Stimulated activated CD4-positive, alpha-beta T cell treated with anti-CD3 and anti-CD28 coated beads, Interleukin-15, amount 100 ng/mL, for 48 hours (primary cell): ENCODE data around the gene GPR65.

ENCODE experiments used
- DNase-seq, 2 donors: peaks; one replicate each; pipeline ENCODE4 v3.0.0-alpha.2; 2020; ENCODE audit warnings: low read depth in 2 of 2

The GPR65 gene, protein sequence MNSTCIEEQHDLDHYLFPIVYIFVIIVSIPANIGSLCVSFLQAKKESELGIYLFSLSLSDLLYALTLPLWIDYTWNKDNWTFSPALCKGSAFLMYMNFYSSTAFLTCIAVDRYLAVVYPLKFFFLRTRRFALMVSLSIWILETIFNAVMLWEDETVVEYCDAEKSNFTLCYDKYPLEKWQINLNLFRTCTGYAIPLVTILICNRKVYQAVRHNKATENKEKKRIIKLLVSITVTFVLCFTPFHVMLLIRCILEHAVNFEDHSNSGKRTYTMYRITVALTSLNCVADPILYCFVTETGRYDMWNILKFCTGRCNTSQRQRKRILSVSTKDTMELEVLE

DNA sequence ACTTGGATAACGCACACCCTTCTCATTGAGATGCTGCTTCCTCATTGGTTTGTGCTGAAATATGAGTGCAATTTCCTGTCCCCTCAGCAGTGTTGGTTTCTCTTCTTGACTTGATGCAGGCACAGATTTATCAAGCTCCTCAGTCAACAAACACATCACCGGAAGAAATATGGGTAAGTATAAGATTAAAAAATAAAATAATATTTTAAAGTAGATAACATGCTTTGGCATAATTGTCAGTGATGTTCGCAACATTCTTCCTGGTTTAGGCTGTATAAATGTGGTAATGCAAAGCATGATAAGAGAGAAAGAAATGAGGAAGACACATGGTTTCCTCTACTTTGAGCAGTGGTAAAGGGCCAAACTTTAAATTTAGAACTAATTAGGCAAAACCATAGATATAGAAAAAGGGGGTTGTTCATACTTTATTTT lies at the start of gene GPR65:
GPR65 (plus strand) TSS at position 86 of the 432 bp plus-strand sequence. CDS start 5,713 bp downstream, outside the sequence.
- DNase-seq: no peak

GRCh38 chr14:87955501-87955900 lies 49.4 kb upstream of the GPR65 start:
- no peak for DNase-seq

- DNase-seq: no peak
These were observed 44.7 kb upstream of the GPR65 start for GRCh38 chr14:87960013-87960787.

- DNase-seq: no peak
These were observed 43.7 kb upstream of the GPR65 start for GRCh38 chr14:87961246-87961645.

DNA sequence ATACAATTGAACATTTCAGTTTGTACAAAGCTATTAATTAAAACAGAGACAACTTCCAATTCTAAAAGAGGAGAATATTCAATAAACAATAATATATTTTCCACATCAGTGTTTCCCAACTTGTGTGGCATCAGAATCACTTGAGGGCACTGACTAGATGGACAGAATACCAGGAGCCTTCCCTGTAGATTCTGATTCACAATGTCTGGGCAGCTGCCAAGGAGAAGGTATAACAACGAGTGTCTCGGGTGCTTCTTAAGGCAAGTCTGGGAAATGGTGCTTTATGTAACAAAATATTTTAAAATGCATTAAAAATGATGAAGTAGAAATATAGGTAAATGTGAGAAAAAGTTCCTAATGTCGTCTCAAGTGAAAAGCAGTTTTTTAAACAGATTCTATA lies 38.1 kb upstream of the GPR65 start:
- no peak for DNase-seq

DNA sequence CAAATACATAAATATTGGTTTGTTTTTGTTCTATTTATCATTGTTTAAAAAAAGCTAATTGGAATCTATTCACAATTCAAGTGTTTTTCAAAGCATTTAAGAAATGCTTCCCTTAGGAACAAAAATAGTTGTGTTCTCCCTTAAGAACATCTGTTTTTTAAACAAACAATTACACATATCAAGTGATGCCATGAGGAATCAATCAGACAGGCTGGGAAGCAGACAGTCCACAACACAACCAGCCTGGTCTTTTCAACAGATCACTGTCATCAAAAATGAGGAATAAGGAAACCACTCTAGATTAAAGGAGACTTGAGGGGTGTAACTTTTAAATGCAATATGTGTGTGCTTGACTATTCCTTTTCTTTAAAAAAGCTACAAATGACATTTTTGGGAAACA lies 37.4 kb upstream of the GPR65 start:
- no peak for DNase-seq

- no peak for DNase-seq
These were observed 33.9 kb upstream of the GPR65 start for GRCh38 chr14:87971010-87971409.

- no peak for DNase-seq
These were observed 29.3 kb upstream of the GPR65 start for GRCh38 chr14:87975636-87976035.

- no peak for DNase-seq
These were observed 25.2 kb upstream of the GPR65 start for GRCh38 chr14:87979689-87980088.

- DNase-seq: no peak
These were observed 15.5 kb upstream of the GPR65 start for GRCh38 chr14:87989221-87989955.

GRCh38 chr14:87989956-87990299 lies 15.0 kb upstream of the GPR65 start:
- no peak for DNase-seq

- no peak for DNase-seq
These were observed 14.3 kb upstream of the GPR65 start for GRCh38 chr14:87990682-87991081.

- DNase-seq: no peak
These were observed 12.6 kb upstream of the GPR65 start for GRCh38 chr14:87992346-87992717.

DNA sequence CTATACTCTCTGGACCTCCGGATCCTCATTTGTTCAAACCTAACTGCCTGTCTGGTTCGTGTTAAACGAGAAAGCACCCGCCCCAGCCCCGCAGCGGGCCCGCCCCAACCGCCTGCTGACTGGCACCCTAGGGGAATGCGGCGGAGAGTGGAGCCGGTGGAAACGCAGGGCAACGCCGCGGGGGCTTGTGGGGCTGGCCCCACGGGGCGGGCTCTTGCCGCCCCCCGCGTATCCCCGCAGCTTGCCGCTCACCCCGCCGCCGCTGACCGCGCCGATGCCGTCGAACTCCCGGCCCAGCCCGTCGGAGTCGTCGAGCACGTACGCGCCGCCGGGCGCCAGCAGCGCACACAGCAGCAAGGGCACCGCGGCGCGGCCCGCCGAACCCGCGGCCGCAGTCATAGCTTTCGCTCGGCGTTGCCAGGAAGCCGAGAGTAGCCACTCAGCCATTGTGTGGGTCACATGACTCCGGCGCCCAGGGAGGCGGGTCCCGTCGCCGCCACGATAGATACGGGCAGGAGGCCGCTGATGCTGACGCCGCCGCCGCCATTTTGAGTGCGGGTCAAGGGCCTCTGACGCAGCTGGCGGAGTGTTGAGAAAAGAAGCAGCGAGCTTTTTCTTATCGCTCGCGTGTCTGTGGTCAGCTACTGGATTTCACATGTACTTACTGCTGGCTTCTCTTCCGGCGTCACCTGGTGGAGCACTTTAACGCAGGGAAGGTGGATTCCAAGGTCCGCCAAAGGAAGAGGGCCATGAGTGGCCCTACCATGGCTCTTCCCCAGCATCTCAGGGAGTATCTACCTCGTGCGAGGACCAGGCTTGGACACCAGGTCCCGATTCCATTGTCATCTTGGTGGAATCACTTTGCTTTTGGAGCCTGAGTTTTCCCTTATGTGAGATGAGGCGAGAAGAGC lies 12.0 kb upstream of the GPR65 start, which contains the start of gene GALC:
GALC (minus strand) TSS at position 465 of the 911 bp plus-strand sequence; CDS start at position 447, 18 bp downstream.
- DNase-seq: peak; percentile 92 to 93

DNA sequence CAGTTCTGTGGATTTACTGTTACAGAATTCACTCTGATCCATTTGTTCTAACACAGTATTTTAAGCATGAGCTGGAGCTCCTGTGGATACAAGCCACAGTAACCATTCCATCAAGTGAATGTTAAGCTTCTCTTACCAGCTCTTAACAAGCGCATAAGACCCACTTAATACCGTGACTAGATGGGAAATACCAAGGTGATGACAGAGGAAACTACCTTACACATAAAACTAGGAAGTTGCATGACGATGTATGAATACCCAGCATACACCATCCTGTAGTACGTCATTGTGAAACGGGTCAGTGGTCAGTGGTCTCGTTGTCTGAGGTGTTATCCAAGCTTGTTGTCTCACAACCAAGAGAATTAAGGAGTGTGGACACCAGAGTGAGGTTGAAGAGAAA lies 10.0 kb upstream of the GPR65 start:
- no peak for DNase-seq

DNA sequence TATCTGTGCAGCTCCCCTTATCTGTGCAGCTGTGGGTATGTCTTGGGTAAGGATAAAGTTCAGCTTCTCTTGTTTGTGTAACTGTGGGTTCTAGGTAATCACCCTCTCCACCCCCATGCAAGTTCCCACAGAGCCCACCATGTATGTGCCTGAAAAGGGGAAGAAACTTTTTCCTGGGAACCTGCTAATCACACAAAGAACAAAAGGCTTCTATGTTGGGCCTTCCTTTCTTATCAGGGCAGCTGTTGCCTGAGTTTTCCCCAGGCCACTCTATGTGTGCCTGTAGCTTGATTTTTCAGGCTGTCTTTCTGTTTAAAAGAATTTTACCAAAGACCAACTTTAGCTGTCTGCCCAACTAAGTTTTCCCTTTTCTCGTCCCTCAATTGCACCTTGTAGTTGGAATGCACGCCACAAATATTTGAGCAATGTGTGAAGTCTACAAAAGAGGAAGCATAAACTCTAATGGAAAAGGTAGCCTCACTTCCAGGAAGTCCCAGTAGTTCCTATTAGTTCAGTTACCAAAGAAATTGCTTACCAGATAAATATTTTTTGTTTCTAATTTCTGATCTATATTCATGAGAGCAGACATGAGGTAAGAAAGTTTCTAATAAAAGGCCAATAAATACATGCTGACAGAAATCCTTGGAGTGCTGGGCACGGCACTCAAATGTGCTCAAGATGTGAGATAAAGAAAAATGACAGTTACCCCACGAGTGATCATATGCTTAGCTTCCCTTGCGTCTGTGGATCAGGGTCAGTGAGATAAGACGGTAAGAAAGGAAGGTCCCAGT lies 9.2 kb upstream of the GPR65 start:
- DNase-seq: no peak

GRCh38 chr14:87996291-87996592 lies 8.7 kb upstream of the GPR65 start:
- DNase-seq: no peak

DNA sequence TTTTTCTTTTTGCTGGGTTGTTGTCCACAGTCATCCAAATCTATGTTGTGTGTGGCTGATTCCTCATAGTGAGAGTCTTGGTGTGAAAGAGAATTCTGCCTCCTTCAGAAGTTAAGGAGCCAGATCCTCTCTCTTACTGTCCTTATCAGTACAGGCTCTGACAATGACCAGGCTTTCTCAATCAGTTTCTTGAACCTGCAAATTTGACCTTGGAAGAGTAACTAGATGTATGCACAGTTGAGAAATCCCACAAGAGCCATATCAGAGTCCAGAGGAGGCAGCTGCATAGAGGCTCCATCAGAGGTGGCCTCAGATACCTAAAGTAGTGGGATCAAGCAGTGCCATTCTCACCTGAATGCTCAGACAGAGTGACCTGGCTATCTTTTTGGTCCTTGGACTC lies 6.5 kb upstream of the GPR65 start:
- DNase-seq: no peak

GRCh38 chr14:87999277-87999676 lies 5.7 kb upstream of the GPR65 start:
- DNase-seq: no peak

- no peak for DNase-seq
These were observed 2.4 kb upstream of the GPR65 start for GRCh38 chr14:88002421-88003075.
